HG03175 (cell line): ENCODE data around the gene SPIN2A.
A peak's percentile ranks its signal among the peaks of the same experiment; 100 is the strongest.
"Not testable (repeated sequence)": the region's sequence is repeated elsewhere in the genome, so short reads cannot be mapped to it uniquely, and the experiment has no call there.

Source experiments
- ATAC-seq: cut with Tn5 transposase; IDR thresholded peaks from one replicate; pipeline ENCODE4 v1.9.1; 2021; ENCODE audit warnings: mild to moderate bottlenecking, moderate library complexity; ENCODE audit not compliant: unreplicated experiment

SPIN2A gene

GRCh38 chrX:57137073-57137472 is at the start of gene SPIN2A:
SPIN2A (minus strand) TSS chrX:57137397; CDS start chrX:57136597, 800 bp downstream.
- not testable (repeated sequence) for ATAC-seq

- ATAC-seq = no peak
Observed at GRCh38 chrX:57178605-57179004, 41.4 kb upstream of the SPIN2A start.

DNA sequence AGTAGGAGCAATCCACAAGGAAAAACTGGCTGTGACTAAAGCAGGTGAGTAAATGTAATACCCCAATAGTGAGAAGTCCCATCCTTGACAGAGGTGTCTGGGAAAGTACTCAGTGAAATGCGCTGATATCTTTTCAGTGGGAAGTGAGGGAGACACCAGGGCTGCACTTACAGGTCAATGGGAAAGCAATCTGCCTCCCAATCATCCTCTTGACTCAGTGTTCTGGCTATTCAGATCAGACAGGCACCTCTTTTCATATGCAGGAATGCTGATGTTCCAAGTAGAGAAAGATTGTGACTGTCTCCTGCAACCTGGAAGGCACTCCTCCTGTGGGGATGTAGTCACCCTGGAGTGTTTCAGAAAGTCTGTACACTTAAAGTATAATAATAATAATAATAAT is 39.9 kb upstream of the SPIN2A start:
- no peak for ATAC-seq

GRCh38 chrX:57172544-57172943 is 35.3 kb upstream of the SPIN2A start:
- ATAC-seq = no peak

- ATAC-seq = no peak
Observed at GRCh38 chrX:57156397-57157049, 19.3 kb upstream of the SPIN2A start.

DNA sequence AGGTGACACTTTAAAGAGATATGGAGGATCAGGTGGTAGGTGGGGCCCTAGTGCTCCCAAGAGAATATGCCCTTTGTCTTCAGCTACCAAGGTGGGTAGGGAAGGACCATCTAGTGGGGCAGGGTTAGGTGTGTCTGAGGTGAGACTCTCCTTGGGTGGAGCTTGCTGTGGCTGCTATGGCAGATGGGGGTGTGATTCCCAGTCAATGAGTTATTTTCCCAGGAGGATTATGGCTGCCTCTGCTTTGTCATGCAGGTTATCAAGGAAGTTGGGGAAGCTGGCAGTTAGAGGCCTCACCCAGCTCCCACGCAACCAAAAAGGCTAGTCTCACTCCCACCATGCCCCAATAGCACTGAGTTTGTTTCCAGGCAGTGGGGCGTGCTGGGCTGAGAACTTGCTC is 18.0 kb upstream of the SPIN2A start:
- ATAC-seq = no peak

GRCh38 chrX:57152222-57152621 is 15.0 kb upstream of the SPIN2A start:
- ATAC-seq = not testable (repeated sequence)

GRCh38 chrX:57138674-57139073 is 1.5 kb upstream of the SPIN2A start:
- ATAC-seq = no peak

- no peak for ATAC-seq
Observed at GRCh38 chrX:57137501-57137900, 304 bp upstream of the SPIN2A start.

DNA sequence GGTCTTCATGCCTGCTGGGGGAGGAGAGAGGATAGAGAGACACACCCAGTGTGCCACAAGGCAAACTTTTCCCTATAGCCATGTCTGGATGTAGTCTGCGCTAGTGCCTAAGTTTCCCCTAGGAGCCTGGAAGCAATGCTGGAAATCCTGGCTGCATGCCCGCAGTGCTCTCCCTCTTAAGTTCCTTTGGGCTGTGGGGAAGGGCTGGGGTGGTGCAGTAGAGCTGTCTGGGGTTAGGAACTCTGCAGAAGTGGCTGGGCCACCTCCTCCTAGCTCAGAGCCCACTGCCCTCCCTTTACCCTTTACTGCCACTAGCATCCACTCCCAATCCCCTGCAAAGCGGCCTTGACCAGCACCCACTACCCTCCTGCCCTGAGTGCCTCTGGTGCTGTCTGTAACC is 608 bp downstream of the SPIN2A start:
- ATAC-seq = not testable (repeated sequence)

- ATAC-seq = no peak
Observed at GRCh38 chrX:57135287-57135686, 1.9 kb downstream of the SPIN2A start.

DNA sequence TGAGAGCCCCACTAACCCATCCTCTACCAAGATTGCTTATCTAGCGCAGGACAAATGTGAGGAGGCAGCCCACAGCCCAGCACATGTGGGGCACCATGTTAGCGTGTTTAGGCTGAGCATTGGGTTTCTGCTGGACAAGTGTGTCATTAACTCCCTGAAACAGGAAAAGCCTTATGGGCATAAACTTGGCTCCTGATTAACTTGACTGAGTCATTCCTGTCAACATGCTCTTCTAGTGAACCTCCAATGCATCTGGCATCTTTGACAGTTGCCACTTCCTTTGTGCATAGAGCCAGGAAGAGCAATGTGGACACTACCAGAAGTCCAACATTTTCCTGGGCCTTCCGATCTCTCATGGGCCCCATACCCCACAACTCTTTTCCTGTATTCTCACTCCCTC is 2.5 kb downstream of the SPIN2A start:
- no peak for ATAC-seq

- no peak for ATAC-seq
Observed at GRCh38 chrX:57133706-57134105, 3.5 kb downstream of the SPIN2A start.

GRCh38 chrX:57133284-57133683 is 3.9 kb downstream of the SPIN2A start:
- ATAC-seq = not testable (repeated sequence)

DNA sequence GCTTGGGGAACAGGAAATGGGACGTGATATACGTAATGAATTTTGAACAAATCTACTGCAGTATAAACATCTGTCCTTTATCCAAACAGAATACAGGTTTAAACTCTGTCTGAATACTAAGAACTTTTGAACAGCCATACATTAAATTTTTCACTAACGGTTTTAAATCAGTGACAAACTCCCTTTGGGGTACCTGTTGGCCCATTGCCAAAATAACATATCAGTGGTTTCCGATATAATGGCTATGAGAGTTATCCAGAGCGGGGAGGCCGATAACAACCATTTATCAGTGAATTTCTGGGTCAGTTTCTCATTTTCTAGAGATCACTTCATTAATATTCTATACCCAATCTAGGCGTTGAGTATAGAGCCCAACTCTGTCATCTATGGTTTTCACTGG is 5.2 kb downstream of the SPIN2A start:
- ATAC-seq = no peak

DNA sequence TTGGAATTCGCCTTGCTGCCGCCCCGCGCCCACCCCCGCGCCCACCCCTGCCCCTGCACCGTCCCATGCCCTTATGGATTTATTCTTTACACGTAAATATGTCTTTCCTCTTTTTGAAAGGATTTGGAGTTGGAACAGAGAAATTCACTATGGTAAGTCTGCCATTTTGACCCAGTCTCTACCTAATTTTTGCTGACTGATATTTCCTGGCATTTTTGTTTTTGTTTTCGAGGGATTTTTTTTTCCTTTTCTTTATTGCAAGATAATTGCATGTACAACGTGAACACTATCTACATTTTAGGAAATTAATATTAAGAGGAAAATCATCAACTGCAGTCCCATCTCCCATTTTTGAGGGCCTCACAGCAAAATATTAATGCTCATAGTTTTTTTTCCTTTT is 15.4 kb downstream of the SPIN2A start:
- ATAC-seq = no peak

- peak; percentile 99 for ATAC-seq
Observed at GRCh38 chrX:57121162-57121755, 15.9 kb downstream of the SPIN2A start, which contains the start of gene SPIN2B. SPIN2B (minus strand) TSS chrX:57121548.

GRCh38 chrX:57120619-57121161 is 16.5 kb downstream of the SPIN2A start:
- ATAC-seq = not testable (repeated sequence)

- no peak for ATAC-seq
Observed at GRCh38 chrX:57119416-57119815, 17.8 kb downstream of the SPIN2A start.

DNA sequence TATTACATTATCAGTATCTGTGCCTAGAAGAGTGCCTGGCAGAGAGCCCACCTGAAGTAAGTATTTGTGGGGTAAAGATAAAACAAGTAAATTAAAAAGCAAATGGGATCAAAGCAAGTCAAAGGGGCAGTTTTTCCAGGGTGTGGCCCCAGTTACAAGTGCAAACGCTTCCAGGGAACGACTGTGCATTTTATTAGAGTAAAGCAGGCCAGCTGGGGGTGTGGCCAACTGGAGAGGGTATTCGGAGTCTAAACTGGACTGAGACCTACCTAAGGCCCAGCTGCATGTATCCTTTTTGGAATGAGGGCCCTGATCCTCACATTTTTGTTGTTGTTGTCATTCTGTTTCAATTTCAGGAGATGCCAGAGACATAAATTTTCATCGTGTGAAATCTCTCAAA is 19.6 kb downstream of the SPIN2A start:
- not testable (repeated sequence) for ATAC-seq

- ATAC-seq = no peak
Observed at GRCh38 chrX:57104921-57105398, 32.2 kb downstream of the SPIN2A start.

- no peak for ATAC-seq
Observed at GRCh38 chrX:57104406-57104805, 32.8 kb downstream of the SPIN2A start.
